ENCODE results near the gene LRRC25.

- TF ChIP-seq POLR2A (IDR thresholded peaks at IDR 0.05) = no peak
- no peak for TF ChIP-seq CTCF (IDR thresholded peaks at IDR 0.05)
Observed at GRCh38 chr19:18350490-18350889, 46.9 kb downstream of the LRRC25 start.
